Measurements from ENCODE around the gene GNPTG. TPM values are rescaled to one million over a fixed set of nuclear protein-coding genes. Genes with fewer than 3 reads are reported as not detected.
A peak's percentile ranks its signal among the peaks of the same experiment; 100 is the strongest.

Gene GNPTG
- total and polyA plus RNA-seq, 7 donors = 28.0 to 60.1 (median 43.5) TPM

GRCh38 chr16:1318268-1318545 is 33.5 kb upstream of the GNPTG start:
- 80 to 84% methylated on average over 9 of the region's 9 CpGs for WGBS, 2 donors

GRCh38 chr16:1319041-1319440 is 32.7 kb upstream of the GNPTG start:
- Histone ChIP-seq H3K27ac (no peak overlapping the region), H3K27me3 (no peaks in the 10 kb centered on the region), H3K4me3 (no peak overlapping the region), H3K4me1 (peaks cover 0 to 11% (median 6%) of the 10 kb centered on the region in 4 donors), H3K9me3 (no peaks in the 10 kb centered on the region), H3K36me3 (peaks cover 60 to 100% (median 82%) of the 10 kb centered on the region in 4 donors)
- intact Hi-C loops (cut with DNase I) = no loop called here
- TF ChIP-seq EP300 (IDR thresholded peaks at IDR 0.05) (no peak), POLR2A (IDR thresholded peaks at IDR 0.05) (no peak), CTCF (IDR thresholded peaks at IDR 0.05) (no peak), POLR2AphosphoS5 (IDR thresholded peaks at IDR 0.05) (no peak)
- 93 to 95% methylated on average over 33 of the region's 33 CpGs for WGBS, 2 donors
- DNase-seq = no peak

More at GRCh38 chr16:1318268-1318545, 33.5 kb upstream of the GNPTG start:
- no peak for DNase-seq
- TF ChIP-seq CTCF (IDR thresholded peaks at IDR 0.05) (no peak), EP300 (IDR thresholded peaks at IDR 0.05) (no peak), POLR2AphosphoS5 (IDR thresholded peaks at IDR 0.05) (peak in 1 of 4 donors; percentile 4), POLR2A (IDR thresholded peaks at IDR 0.05) (no peak)
- Histone ChIP-seq H3K4me3 (no peak overlapping the region), H3K27ac (no peak overlapping the region), H3K36me3 (peaks cover 62 to 96% (median 80%) of the 10 kb centered on the region in 4 donors), H3K27me3 (no peaks in the 10 kb centered on the region), H3K4me1 (peaks cover 0 to 19% (median 14%) of the 10 kb centered on the region in 4 donors), H3K9me3 (no peaks in the 10 kb centered on the region)
- intact Hi-C loops (cut with DNase I) = no loop called here

GRCh38 chr16:1320097-1320496 is 31.6 kb upstream of the GNPTG start:
- intact Hi-C loops (cut with DNase I) = no loop called here
- no peaks in the 10 kb centered on the region for H3K27me3 ChIP-seq
- H3K36me3 ChIP-seq = peaks cover 58 to 100% (median 83%) of the 10 kb centered on the region in 4 donors
- H3K9me3 ChIP-seq = no peaks in the 10 kb centered on the region
- 85 to 86% methylated on average over 12 of the region's 12 CpGs for WGBS, 2 donors
- H3K4me1 ChIP-seq = peaks cover 0 to 2% (median under 1%) of the 10 kb centered on the region in 4 donors
- TF ChIP-seq CTCF (IDR thresholded peaks at IDR 0.05) = no peak
- TF ChIP-seq POLR2A (IDR thresholded peaks at IDR 0.05) = no peak
- TF ChIP-seq POLR2AphosphoS5 (IDR thresholded peaks at IDR 0.05) = no peak
- no peak for TF ChIP-seq EP300 (IDR thresholded peaks at IDR 0.05)
- no peak overlapping the region for H3K4me3 ChIP-seq
- H3K27ac ChIP-seq = no peak overlapping the region
- DNase-seq = no peak

- intact Hi-C loops (cut with DNase I) = no loop called here
- Histone ChIP-seq H3K4me1 (no peaks in the 10 kb centered on the region), H3K27me3 (no peaks in the 10 kb centered on the region), H3K36me3 (peaks cover 58 to 100% (median 79%) of the 10 kb centered on the region in 4 donors), H3K9me3 (no peaks in the 10 kb centered on the region), H3K4me3 (no peak overlapping the region), H3K27ac (no peak overlapping the region)
- 86 to 88% methylated on average over 22 of the region's 22 CpGs for WGBS, 2 donors
- no peak for DNase-seq
- TF ChIP-seq EP300 (IDR thresholded peaks at IDR 0.05) (no peak), CTCF (IDR thresholded peaks at IDR 0.05) (no peak), POLR2AphosphoS5 (IDR thresholded peaks at IDR 0.05) (no peak), POLR2A (IDR thresholded peaks at IDR 0.05) (no peak)
Observed at GRCh38 chr16:1320658-1321240, 31.0 kb upstream of the GNPTG start.

GRCh38 chr16:1322407-1322806 is 29.3 kb upstream of the GNPTG start:
- Histone ChIP-seq H3K4me3 (no peak overlapping the region), H3K4me1 (no peaks in the 10 kb centered on the region), H3K27ac (no peak overlapping the region), H3K27me3 (no peaks in the 10 kb centered on the region), H3K36me3 (peaks cover 53 to 92% (median 64%) of the 10 kb centered on the region in 4 donors), H3K9me3 (no peaks in the 10 kb centered on the region)
- DNase-seq = no peak
- 93 to 96% methylated on average over 8 of the region's 8 CpGs for WGBS, 2 donors
- no peak for TF ChIP-seq POLR2AphosphoS5 (IDR thresholded peaks at IDR 0.05)
- TF ChIP-seq POLR2A (IDR thresholded peaks at IDR 0.05) = no peak
- TF ChIP-seq CTCF (IDR thresholded peaks at IDR 0.05) = no peak
- no peak for TF ChIP-seq EP300 (IDR thresholded peaks at IDR 0.05)
- intact Hi-C loops (cut with DNase I) = no loop called here
